Measurements from ENCODE around the gene SOWAHC. TPM values are rescaled to one million over a fixed set of nuclear protein-coding genes. Genes with fewer than 3 reads are reported as not detected.
A peak's percentile ranks its signal among the peaks of the same experiment; 100 is the strongest.

SOWAHC gene
- total and polyA plus RNA-seq, 2 of the 13 experiments (the other 11 are each of a cell fraction or from before 2014, with no cell fraction given) = 21.2 to 22.5 TPM

- peak; percentile 73; the same call in 1 of the 2 replicates for TF ChIP-seq FUBP1 (CRISPR knock-in tag; IDR thresholded peaks at IDR 0.05; ENCODE audit: borderline replicate concordance)
- peak; percentile 84; the same call in 1 of the 2 replicates for TF ChIP-seq TFDP1 (CRISPR knock-in tag; IDR thresholded peaks at IDR 0.05; ENCODE audit: borderline replicate concordance)
- no peak for TF ChIP-seq ARID2 (CRISPR knock-in tag; IDR thresholded peaks at IDR 0.05; ENCODE audit: borderline replicate concordance)
- TF ChIP-seq ZNF510 (CRISPR knock-in tag; IDR thresholded peaks at IDR 0.05; ENCODE audit: low read depth) = no peak; the same call in 1 of the 2 replicates
- peak; percentile 57; the same call in 1 of the 2 replicates for TF ChIP-seq CAMTA2 (CRISPR knock-in tag; IDR thresholded peaks at IDR 0.05; ENCODE audit: borderline replicate concordance)
- TF ChIP-seq ZNF333 (CRISPR knock-in tag; IDR thresholded peaks at IDR 0.05; ENCODE audit: borderline replicate concordance) = peak; percentile 41; the same call in 1 of the 2 replicates
- TF ChIP-seq ZNF703 (CRISPR knock-in tag; IDR thresholded peaks at IDR 0.05; ENCODE audit: borderline replicate concordance) = peak; percentile 95; the same call in 1 of the 2 replicates
- no peak for TF ChIP-seq ATF7 (IDR thresholded peaks at IDR 0.05)
- TF ChIP-seq ATF7 (CRISPR knock-in tag; IDR thresholded peaks at IDR 0.05) = peak; percentile 83
- TF ChIP-seq GFI1 (CRISPR knock-in tag; IDR thresholded peaks at IDR 0.05; ENCODE audit: borderline replicate concordance) = peak; percentile 98
- TF ChIP-seq JUND (CRISPR knock-in tag; IDR thresholded peaks at IDR 0.05) = peak; percentile 85
- no peak for TF ChIP-seq ZNF337 (CRISPR knock-in tag; IDR thresholded peaks at IDR 0.05; ENCODE audit: borderline replicate concordance, low read depth)
- peak; percentile 88 for TF ChIP-seq TBL1XR1 (IDR thresholded peaks at IDR 0.05; ENCODE audit: borderline replicate concordance, low read length, partially characterized antibody)
- TF ChIP-seq MIER2 (CRISPR knock-in tag; IDR thresholded peaks at IDR 0.05) = 0 out of 2 replicates have a peak, but pooled peaks have one; percentile 78
- TF ChIP-seq ZNF446 (CRISPR knock-in tag; IDR thresholded peaks at IDR 0.05) = peak; percentile 72; the same call in 1 of the 2 replicates
- peak; percentile 100 for TF ChIP-seq MEIS1 (CRISPR knock-in tag; IDR thresholded peaks at IDR 0.05; ENCODE audit: borderline replicate concordance)
- TF ChIP-seq ZNF850 (CRISPR knock-in tag; conservative IDR thresholded peaks at IDR 0.05) = no peak
- TF ChIP-seq ZFP62 (CRISPR knock-in tag; IDR thresholded peaks at IDR 0.05) = peak; percentile 74; the same call in 1 of the 2 replicates
- TF ChIP-seq PAF1 (CRISPR knock-in tag; IDR thresholded peaks at IDR 0.05) = peak; percentile 70; the same call in 1 of the 2 replicates
- TF ChIP-seq HCFC1 (IDR thresholded peaks at IDR 0.05; ENCODE audit: low read depth, low read length) = peak; percentile 27; the same call in 1 of the 2 replicates
- peak; percentile 96 for TF ChIP-seq BRD4 (CRISPR knock-in tag; IDR thresholded peaks at IDR 0.05)
- TF ChIP-seq PCBP1 (IDR thresholded peaks at IDR 0.05; ENCODE audit: borderline replicate concordance, low read depth, low read length) = 0 out of 2 replicates have a peak, but pooled peaks have one; percentile 42
These were observed 30.6 kb downstream of the SOWAHC start (continued) for GRCh38 chr2:109644571-109645275.
